ENCODE measurements around the gene FAM171A2. TPM values are rescaled to one million over a fixed set of nuclear protein-coding genes. Genes with fewer than 3 reads are reported as not detected.

The FAM171A2 gene
- total RNA-seq = under 1 TPM in 3 of 4 donors, not detected in 1; 0.10 to 0.47 (median 0.23) TPM

- Histone ChIP-seq H3K27ac (no peak within 1 kb of the TSS), H3K27me3 (peaks cover 8 to 17% (median 15%) of the 10 kb centered on the region in 3 donors), H3K4me1 (peaks cover 4 to 12% of the 10 kb centered on the region in 2 donors), H3K36me3 (no peaks in the 10 kb centered on the region), H3K9me3 (no peaks in the 10 kb centered on the region), H3K4me3 (peak within 1 kb of the TSS; percentile 47 to 79 (median 60))
- DNase-seq (no peak), ATAC-seq (peak; percentile 79 to 84)
- in situ Hi-C loops (cut with MboI; ENCODE audit: low sequenced_read_pairs in 4 of 4) = no loop called here
- no peak for TF ChIP-seq POLR2A (IDR thresholded peaks at IDR 0.05)
- TF ChIP-seq, protein P1, sequence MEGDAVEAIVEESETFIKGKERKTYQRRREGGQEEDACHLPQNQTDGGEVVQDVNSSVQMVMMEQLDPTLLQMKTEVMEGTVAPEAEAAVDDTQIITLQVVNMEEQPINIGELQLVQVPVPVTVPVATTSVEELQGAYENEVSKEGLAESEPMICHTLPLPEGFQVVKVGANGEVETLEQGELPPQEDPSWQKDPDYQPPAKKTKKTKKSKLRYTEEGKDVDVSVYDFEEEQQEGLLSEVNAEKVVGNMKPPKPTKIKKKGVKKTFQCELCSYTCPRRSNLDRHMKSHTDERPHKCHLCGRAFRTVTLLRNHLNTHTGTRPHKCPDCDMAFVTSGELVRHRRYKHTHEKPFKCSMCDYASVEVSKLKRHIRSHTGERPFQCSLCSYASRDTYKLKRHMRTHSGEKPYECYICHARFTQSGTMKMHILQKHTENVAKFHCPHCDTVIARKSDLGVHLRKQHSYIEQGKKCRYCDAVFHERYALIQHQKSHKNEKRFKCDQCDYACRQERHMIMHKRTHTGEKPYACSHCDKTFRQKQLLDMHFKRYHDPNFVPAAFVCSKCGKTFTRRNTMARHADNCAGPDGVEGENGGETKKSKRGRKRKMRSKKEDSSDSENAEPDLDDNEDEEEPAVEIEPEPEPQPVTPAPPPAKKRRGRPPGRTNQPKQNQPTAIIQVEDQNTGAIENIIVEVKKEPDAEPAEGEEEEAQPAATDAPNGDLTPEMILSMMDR (IDR thresholded peaks at IDR 0.05 in 4 of 5, conservative IDR thresholded peaks at IDR 0.05 in 1 of 5) = peak in 4 of 5 experiments; percentile 45 to 91 (median 80)
- intact Hi-C loops (cut with DNase I; ENCODE audit: low total_unique reads) = loop anchor here (1.0 kb wide), 1 partner anchor 160 kb away; no protein-coding TSS in a partner anchor
Observed at GRCh38 chr17:44363613-44364159, at the start of gene FAM171A2. Gene FAM171A2, minus strand, starts transcription at chr17:44363853. Its CDS starts 139 bp downstream, at chr17:44363714.

DNA sequence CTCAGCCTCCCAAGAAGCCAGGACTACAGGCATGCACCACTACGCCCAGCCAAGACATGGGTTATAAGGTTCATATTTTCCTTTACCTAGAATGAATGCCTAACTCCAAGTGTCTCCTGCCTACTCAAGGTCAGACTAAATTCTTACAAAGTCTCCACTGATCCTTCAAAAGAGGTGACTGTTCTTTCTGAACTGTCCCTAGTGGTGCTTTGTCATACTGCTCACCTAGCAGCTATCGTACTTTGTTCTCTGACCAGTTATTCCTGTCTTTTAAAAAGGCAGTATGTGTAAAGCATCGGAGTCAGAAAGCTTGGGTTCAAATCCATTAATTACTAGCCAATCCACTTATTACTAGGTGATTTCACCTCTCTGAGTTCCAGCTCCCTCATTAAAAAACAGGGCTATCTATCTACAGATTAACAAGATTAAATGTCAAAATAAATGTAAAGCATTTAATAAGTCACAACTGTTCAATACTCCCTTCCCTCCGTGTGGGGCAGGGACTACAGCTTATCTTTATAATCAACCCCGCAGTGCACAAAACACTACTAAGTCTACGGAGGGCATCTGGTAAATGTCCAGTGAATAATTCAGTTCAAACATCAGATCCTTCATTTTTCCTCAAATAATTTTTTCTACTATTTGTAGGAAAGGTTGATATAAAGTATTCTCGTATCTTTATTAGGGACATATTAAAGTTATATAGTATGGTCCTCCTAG, 45.8 kb upstream of the FAM171A2 start:
- in situ Hi-C loops (cut with MboI; ENCODE audit: low sequenced_read_pairs in 4 of 4) = loop anchor here (10.0 kb wide), 3 partner anchors 85 to 105 kb away; partner anchors contain the start of gene GPATCH8 (in 1 of the 4)
- no peak overlapping the region for H3K4me3 ChIP-seq
- no peak for DNase-seq
- intact Hi-C loops (cut with DNase I; ENCODE audit: low total_unique reads) = no loop called here
- H3K27me3 ChIP-seq = no peaks in the 10 kb centered on the region
- H3K9me3 ChIP-seq = no peaks in the 10 kb centered on the region
- H3K36me3 ChIP-seq = peaks cover 0 to 16% of the 10 kb centered on the region in 2 donors
- ATAC-seq = no peak
- H3K27ac ChIP-seq = no peak overlapping the region
- TF ChIP-seq, protein P1 (IDR thresholded peaks at IDR 0.05 in 4 of 5, conservative IDR thresholded peaks at IDR 0.05 in 1 of 5) = no peak
- no peak for TF ChIP-seq POLR2A (IDR thresholded peaks at IDR 0.05)
- H3K4me1 ChIP-seq = no peaks in the 10 kb centered on the region

DNA sequence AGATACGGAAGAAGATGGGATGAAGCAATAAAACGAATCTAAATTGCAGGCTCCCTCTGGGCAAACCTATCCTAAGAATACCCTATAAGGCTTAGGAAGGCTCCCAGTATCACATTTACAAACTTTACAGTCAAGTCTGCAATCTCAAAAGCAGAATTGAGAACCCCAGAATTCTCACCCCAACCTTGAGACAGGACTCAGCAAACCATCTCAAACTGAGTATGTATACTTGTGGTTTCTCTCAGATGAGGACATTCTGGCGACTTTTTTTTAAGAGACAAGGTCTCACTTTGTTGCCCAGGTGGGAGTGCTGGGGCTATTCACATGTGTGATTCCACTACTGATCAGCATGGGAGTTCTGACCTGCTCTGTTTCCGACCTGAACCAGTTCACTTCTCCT, 45.1 kb upstream of the FAM171A2 start:
- no peak overlapping the region for H3K4me3 ChIP-seq
- DNase-seq = no peak
- no peaks in the 10 kb centered on the region for H3K27me3 ChIP-seq
- TF ChIP-seq, protein P1 (IDR thresholded peaks at IDR 0.05 in 4 of 5, conservative IDR thresholded peaks at IDR 0.05 in 1 of 5) = no peak
- no peak for TF ChIP-seq POLR2A (IDR thresholded peaks at IDR 0.05)
- peaks cover 5 to 23% of the 10 kb centered on the region in 2 donors for H3K36me3 ChIP-seq
- ATAC-seq = no peak
- no peaks in the 10 kb centered on the region for H3K9me3 ChIP-seq
- H3K27ac ChIP-seq = no peak overlapping the region
- intact Hi-C loops (cut with DNase I; ENCODE audit: low total_unique reads) (no loop called here), in situ Hi-C loops (cut with MboI; ENCODE audit: low sequenced_read_pairs in 4 of 4) (loop anchor here in 3 of 4 donors (10.0 kb wide), 2 partner anchors 86 to 106 kb away; no protein-coding TSS in a partner anchor)
- H3K4me1 ChIP-seq = no peaks in the 10 kb centered on the region

- DNase-seq (no peak), ATAC-seq (no peak)
- peaks cover 6 to 76% of the 10 kb centered on the region in 2 donors for H3K36me3 ChIP-seq
- no peak overlapping the region for H3K27ac ChIP-seq
- H3K4me3 ChIP-seq = no peak overlapping the region
- H3K9me3 ChIP-seq = no peaks in the 10 kb centered on the region
- TF ChIP-seq POLR2A (IDR thresholded peaks at IDR 0.05) = no peak
- TF ChIP-seq, protein P1 (IDR thresholded peaks at IDR 0.05 in 4 of 5, conservative IDR thresholded peaks at IDR 0.05 in 1 of 5) = no peak
- H3K4me1 ChIP-seq = no peaks in the 10 kb centered on the region
- no peaks in the 10 kb centered on the region for H3K27me3 ChIP-seq
- intact Hi-C loops (cut with DNase I; ENCODE audit: low total_unique reads) = loop anchor here (5.0 kb wide), 1 partner anchor 100 kb away; the partner anchor contains the start of gene GPATCH8
- in situ Hi-C loops (cut with MboI; ENCODE audit: low sequenced_read_pairs in 4 of 4) = loop anchor here in 3 of 4 donors (5.0 to 10.0 kb wide), 3 partner anchors 92 to 120 kb away; no protein-coding TSS in a partner anchor
Observed at GRCh38 chr17:44402564-44403172, 39.0 kb upstream of the FAM171A2 start.

Data from gastrocnemius medialis (tissue), 4 donors.